ENCODE measurements around the gene SLC49A4. TPM values are rescaled to one million over a fixed set of nuclear protein-coding genes. Genes with fewer than 3 reads are reported as not detected.

Gene SLC49A4
- total and polyA plus RNA-seq, 2 experiments from 2014 or later, result 39.1 to 59.2 TPM

DNA sequence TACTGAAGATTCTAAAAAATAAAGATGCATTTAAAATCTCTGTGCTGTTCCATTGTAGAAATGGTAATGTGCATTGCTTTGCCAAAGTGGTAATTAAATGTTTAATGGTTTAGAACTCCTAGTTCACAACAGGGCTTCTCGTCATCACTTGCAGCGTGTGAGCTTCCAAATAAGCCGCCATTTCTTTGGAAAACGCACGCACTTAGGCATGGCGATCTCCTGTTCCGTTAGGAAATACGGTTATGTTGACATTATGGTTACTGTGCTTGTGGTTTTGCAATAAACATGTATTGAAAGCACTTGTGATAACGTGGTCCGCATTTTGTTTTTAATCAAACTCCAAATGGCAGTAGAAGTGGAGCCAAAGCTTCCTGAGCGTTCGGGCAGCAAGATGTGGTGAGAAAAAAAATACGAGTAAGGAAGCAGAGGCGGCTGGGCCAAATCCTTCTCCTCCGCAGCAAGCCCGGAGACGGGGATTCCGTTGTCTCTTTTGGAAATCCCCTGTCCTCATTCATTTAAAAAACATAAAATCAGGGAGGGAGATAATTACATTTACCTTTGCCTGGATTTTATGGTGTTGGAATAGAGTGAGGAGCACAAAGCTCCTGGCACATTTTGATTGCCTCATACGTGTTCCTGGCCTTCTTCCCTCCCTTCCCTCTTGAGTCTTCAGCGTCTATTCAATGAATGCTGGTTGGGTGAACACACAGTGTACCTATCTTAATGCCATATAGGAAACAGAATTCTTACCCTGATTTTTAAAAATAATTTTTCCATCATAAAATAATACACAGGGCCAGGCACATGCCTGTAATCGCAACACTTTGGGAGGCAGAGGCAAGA, 97.5 kb downstream of the SLC49A4 start:
- H3K27ac ChIP-seq, result no peak overlapping the region
- no peaks in the 10 kb centered on the region for H3K9me3 ChIP-seq (ENCODE audit: low read depth)
- TF ChIP-seq EZH2phosphoT487 (IDR thresholded peaks at IDR 0.05; ENCODE audit: low read depth, severe bottlenecking, unreplicated experiment) (no peak), EZH2 (IDR thresholded peaks at IDR 0.05; ENCODE audit: borderline replicate concordance) (no peak), CTCF (IDR thresholded peaks at IDR 0.05; ENCODE audit: poor library complexity) (no peak)
- H3K4me3 ChIP-seq, result no peak overlapping the region
- H3K9me2 ChIP-seq (replicated peaks; ENCODE audit: insufficient read depth), result no peaks in the 10 kb centered on the region
- no peaks in the 10 kb centered on the region for H4K20me1 ChIP-seq (ENCODE audit: insufficient read depth, poor library complexity, severe bottlenecking)
- H3K4me2 ChIP-seq, result no peak overlapping the region
- H3K36me3 ChIP-seq (replicated peaks; ENCODE audit: insufficient read depth, low read depth), result no peaks in the 10 kb centered on the region
- H2AFZ ChIP-seq, result no peak overlapping the region
- no peak for DNase-seq (ENCODE audit: low spot score)
- WGBS (ENCODE audit: low lambda C conversion rate, missing lambda C conversion rate), result 91% methylated on average over 21 of the region's 21 CpGs
- peaks cover 4% of the 10 kb centered on the region for H3K4me1 ChIP-seq (ENCODE audit: insufficient read depth)
- no peaks in the 10 kb centered on the region for H3K27me3 ChIP-seq
- no peaks in the 10 kb centered on the region for H3K79me2 ChIP-seq

DNA sequence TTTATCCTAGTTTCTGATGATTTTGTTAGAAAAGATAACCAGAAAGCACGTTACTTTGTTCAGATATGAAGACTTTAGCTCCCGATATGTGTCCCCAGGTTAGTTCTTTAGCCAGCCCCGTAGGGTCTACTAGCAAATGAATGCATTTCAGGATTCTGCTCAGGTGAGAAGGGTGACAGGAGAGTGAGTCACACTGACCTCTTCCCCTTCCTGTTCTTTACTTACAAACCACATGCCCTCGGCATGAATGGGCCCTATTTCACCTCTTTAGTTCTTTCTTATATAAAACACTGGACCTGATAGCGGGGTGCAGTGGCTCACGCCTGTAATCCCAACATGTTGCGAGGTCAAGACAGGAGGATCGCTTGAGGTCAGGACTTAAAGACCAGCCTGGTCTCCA, 98.4 kb downstream of the SLC49A4 start:
- H3K4me2 ChIP-seq, result no peak overlapping the region
- H3K9me3 ChIP-seq (ENCODE audit: low read depth), result no peaks in the 10 kb centered on the region
- peak overlapping the region; percentile 25 for H3K27ac ChIP-seq
- no peak overlapping the region for H2AFZ ChIP-seq
- H3K4me3 ChIP-seq, result no peak overlapping the region
- H3K9me2 ChIP-seq (replicated peaks; ENCODE audit: insufficient read depth), result no peaks in the 10 kb centered on the region
- H4K20me1 ChIP-seq (ENCODE audit: insufficient read depth, poor library complexity, severe bottlenecking), result no peaks in the 10 kb centered on the region
- peaks cover 4% of the 10 kb centered on the region for H3K4me1 ChIP-seq (ENCODE audit: insufficient read depth)
- H3K36me3 ChIP-seq (replicated peaks; ENCODE audit: insufficient read depth, low read depth), result no peaks in the 10 kb centered on the region
- TF ChIP-seq EZH2phosphoT487 (IDR thresholded peaks at IDR 0.05; ENCODE audit: low read depth, severe bottlenecking, unreplicated experiment) (no peak), EZH2 (IDR thresholded peaks at IDR 0.05; ENCODE audit: borderline replicate concordance) (no peak), CTCF (IDR thresholded peaks at IDR 0.05; ENCODE audit: poor library complexity) (no peak)
- DNase-seq (ENCODE audit: low spot score), result no peak
- H3K79me2 ChIP-seq, result no peaks in the 10 kb centered on the region
- no peaks in the 10 kb centered on the region for H3K27me3 ChIP-seq
- WGBS (ENCODE audit: low lambda C conversion rate, missing lambda C conversion rate), result 82% methylated on average over 8 of the region's 8 CpGs

- Histone ChIP-seq H3K36me3 (replicated peaks; ENCODE audit: insufficient read depth, low read depth) (no peaks in the 10 kb centered on the region), H3K27me3 (no peaks in the 10 kb centered on the region), H3K27ac (peak overlapping the region; percentile 25), H3K4me3 (no peak overlapping the region), H3K9me3 (ENCODE audit: low read depth) (no peaks in the 10 kb centered on the region), H2AFZ (no peak overlapping the region), H4K20me1 (ENCODE audit: insufficient read depth, poor library complexity, severe bottlenecking) (no peaks in the 10 kb centered on the region), H3K4me2 (no peak overlapping the region), H3K79me2 (no peaks in the 10 kb centered on the region), H3K4me1 (ENCODE audit: insufficient read depth) (peaks cover 4% of the 10 kb centered on the region), H3K9me2 (replicated peaks; ENCODE audit: insufficient read depth) (no peaks in the 10 kb centered on the region)
- WGBS (ENCODE audit: low lambda C conversion rate, missing lambda C conversion rate), result 59% methylated on average over 17 of the region's 17 CpGs
- no peak for TF ChIP-seq EZH2 (IDR thresholded peaks at IDR 0.05; ENCODE audit: borderline replicate concordance)
- TF ChIP-seq EZH2phosphoT487 (IDR thresholded peaks at IDR 0.05; ENCODE audit: low read depth, severe bottlenecking, unreplicated experiment), result no peak
- no peak for TF ChIP-seq CTCF (IDR thresholded peaks at IDR 0.05; ENCODE audit: poor library complexity)
- peak; percentile 40 for DNase-seq (ENCODE audit: low spot score)
These were observed 99.1 kb downstream of the SLC49A4 start for GRCh38 chr3:122893754-122894668.

Measured in hepatocyte (in vitro differentiated cells).